ENCODE results near the gene REN. TPM values are rescaled to one million over a fixed set of nuclear protein-coding genes. Genes with fewer than 3 reads are reported as not detected.

Gene REN
- total RNA-seq, 4 donors from 2014 or later, result not detected

DNA sequence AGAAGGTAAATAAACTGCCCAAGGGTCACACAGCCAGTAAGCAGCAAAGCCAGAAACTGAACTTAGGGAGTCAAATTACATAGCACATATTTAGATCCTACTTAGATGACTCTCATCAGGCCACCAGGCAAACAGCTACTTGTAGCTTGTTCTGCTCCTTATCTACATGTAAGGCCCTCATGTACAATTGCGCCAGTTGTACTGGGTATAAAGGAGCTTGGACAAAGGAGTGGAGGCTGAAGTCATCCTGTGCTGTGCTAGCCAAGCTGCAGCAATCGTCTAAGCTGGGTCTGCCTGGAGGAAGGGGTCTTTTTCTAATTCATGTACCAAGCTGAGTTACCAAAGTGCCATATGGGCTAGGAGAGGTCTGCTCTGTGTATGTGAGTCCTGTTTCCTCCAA lies 27.0 kb downstream of the REN start:
- TF ChIP-seq, protein P1, sequence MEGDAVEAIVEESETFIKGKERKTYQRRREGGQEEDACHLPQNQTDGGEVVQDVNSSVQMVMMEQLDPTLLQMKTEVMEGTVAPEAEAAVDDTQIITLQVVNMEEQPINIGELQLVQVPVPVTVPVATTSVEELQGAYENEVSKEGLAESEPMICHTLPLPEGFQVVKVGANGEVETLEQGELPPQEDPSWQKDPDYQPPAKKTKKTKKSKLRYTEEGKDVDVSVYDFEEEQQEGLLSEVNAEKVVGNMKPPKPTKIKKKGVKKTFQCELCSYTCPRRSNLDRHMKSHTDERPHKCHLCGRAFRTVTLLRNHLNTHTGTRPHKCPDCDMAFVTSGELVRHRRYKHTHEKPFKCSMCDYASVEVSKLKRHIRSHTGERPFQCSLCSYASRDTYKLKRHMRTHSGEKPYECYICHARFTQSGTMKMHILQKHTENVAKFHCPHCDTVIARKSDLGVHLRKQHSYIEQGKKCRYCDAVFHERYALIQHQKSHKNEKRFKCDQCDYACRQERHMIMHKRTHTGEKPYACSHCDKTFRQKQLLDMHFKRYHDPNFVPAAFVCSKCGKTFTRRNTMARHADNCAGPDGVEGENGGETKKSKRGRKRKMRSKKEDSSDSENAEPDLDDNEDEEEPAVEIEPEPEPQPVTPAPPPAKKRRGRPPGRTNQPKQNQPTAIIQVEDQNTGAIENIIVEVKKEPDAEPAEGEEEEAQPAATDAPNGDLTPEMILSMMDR (IDR thresholded peaks at IDR 0.05; ENCODE audit: low read depth), result no peak

- TF ChIP-seq, protein P1 (IDR thresholded peaks at IDR 0.05; ENCODE audit: low read depth), result no peak
Observed at GRCh38 chr1:204136814-204137213, 29.3 kb downstream of the REN start.

DNA sequence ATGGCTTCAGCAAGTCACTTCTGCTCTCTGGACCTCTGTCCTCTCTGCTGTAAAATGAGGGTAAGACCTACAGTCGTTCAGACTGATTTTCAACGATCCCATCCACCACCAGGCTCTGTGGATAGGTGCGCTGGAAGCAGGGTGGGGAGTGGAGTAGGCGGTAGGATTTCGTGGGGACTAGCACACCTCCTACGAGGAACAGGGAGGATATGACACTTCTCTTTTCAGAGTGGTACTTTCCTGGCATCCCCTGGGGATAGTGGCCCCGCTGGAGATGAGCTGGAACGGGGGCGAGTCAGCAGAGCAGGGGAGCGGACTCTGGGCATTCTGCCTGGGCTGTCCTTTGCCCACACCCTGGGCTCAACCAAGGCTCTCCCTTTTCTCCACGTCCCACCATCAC lies 32.0 kb downstream of the REN start:
- TF ChIP-seq, protein P1 (IDR thresholded peaks at IDR 0.05; ENCODE audit: low read depth), result no peak

- TF ChIP-seq, protein P1 (IDR thresholded peaks at IDR 0.05; ENCODE audit: low read depth), result no peak
Observed at GRCh38 chr1:204132718-204133117, 33.4 kb downstream of the REN start.

GRCh38 chr1:204131978-204132377 lies 34.2 kb downstream of the REN start:
- TF ChIP-seq, protein P1 (IDR thresholded peaks at IDR 0.05; ENCODE audit: low read depth), result no peak

DNA sequence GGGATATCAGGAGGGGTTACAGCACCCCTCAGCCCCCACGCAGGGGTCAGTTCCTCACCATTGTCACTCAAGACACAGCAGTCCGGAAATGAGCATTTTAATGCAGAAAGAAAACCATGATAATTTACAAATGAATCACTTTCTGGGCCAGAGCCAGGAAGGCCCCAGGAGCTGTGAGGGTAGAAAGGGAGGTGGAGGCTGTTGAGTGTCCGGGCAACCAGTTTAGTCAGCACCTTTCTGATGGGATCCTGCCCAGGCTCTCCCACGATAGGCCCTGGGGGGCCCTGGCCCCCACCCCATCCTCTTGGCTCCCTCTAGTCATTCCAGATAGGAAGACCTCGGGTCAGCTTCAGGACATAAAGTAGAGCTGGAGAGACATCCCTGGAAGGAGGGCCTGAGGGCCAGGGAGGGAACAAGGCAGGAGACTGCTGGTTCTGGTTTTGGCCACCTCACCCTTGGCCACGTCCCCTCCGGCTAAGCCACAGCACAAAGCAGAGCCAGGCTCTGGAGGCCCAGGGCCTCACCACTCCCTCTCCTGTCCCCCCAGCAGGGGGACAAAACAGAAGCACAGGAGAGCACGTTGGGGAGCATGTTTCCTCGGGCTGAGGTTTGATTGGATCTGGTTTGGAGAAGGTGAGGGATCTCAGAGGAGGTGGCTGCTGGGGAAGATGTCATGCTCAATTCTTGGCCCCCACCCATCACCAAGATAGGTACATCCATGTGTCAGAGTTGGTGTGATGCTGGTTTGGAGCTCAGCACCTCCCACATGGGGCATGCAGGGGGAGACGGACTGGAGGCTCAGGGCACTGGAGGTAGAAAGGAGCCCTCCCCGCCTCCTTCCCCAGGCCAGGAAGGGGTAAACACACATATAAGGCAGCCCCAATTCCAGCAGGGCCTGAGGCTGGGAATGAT lies 34.9 kb downstream of the REN start:
- TF ChIP-seq, protein P1 (IDR thresholded peaks at IDR 0.05; ENCODE audit: low read depth), result no peak

DNA sequence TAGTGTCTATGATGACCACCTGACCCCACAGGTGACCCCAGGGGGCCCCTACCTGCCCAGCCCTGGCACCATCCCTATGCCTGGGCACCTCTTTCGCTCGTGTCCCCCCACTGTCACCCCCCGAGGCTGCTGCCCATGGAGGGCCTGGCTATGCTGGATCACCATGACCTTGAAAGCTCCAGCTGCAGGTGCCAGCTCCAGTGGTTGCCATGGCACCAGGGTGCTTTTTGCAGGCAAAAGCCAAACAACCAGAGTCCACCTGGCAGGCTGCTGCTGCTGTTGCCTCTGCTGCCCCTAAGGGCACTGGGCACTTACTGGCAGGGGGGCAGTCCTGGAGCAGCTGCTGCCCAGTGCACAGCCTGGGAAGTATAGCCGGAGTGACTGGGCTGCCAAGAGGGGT lies 36.0 kb downstream of the REN start:
- TF ChIP-seq, protein P1 (IDR thresholded peaks at IDR 0.05; ENCODE audit: low read depth), result no peak

Measured in subcutaneous adipose tissue (tissue), 4 donors.